GM23338 (cell line): Measurements from ENCODE around the gene KHDC3L.

ENCODE experiments used
- CREB1 ChIP-seq: fragments of 250-450 bp; sonication (Bioruptor Pico); IDR thresholded peaks from 2 replicates; pipeline ENCODE4 v1.5.0; 2020; ENCODE audit warnings: low read depth, mild to moderate bottlenecking, moderate library complexity
- CTCF ChIP-seq, 2 experiments: fragments of 200-600 bp in 1 of 2; sonication (generic) in 1 of 2; conservative IDR thresholded peaks; 2 replicates each; pipeline versions ENCODE4 v1.5.1 to v1.6.1; 2016 to 2017; ENCODE audit warnings: antibody characterized with exemption in 2 of 2, low read depth in 2 of 2, mild to moderate bottlenecking in 2 of 2, moderate library complexity in 1 of 2
- ETS1 ChIP-seq: IDR thresholded peaks from 2 replicates; pipeline ENCODE4 v1.6.1; 2016; ENCODE audit warnings: antibody characterized with exemption
- EZH2 ChIP-seq: fragments of 200-600 bp; sonication (generic); IDR thresholded peaks from one replicate; pipeline ENCODE4 v1.8.0; 2017; ENCODE audit warnings: antibody characterized with exemption, mild to moderate bottlenecking, low read depth; ENCODE audit not compliant: unreplicated experiment
- EZH2phosphoT487 ChIP-seq: fragments of 200-600 bp; sonication (generic); IDR thresholded peaks from one replicate; pipeline ENCODE4 v1.8.1; 2018; ENCODE audit warnings: antibody characterized with exemption; ENCODE audit not compliant: unreplicated experiment
- JUNB ChIP-seq: IDR thresholded peaks from one replicate; pipeline ENCODE4 v1.6.1; 2016; ENCODE audit warnings: antibody characterized with exemption; ENCODE audit not compliant: unreplicated experiment
- POLR2AphosphoS5 ChIP-seq: IDR thresholded peaks from 2 replicates; pipeline ENCODE4 v1.6.1; 2016; ENCODE audit warnings: antibody characterized with exemption, low read depth
- REST ChIP-seq: IDR thresholded peaks from one replicate; pipeline ENCODE4 v1.6.1; 2018; ENCODE audit warnings: antibody characterized with exemption; ENCODE audit not compliant: unreplicated experiment
- STAT1 ChIP-seq: IDR thresholded peaks from one replicate; pipeline ENCODE4 v1.6.1; 2016; ENCODE audit warnings: antibody characterized with exemption; ENCODE audit not compliant: unreplicated experiment
- ZNF114 ChIP-seq: fragments of 250-450 bp; sonication (Bioruptor Pico); IDR thresholded peaks from 2 replicates; pipeline ENCODE4 v1.5.0; 2020; ENCODE audit warnings: mild to moderate bottlenecking, moderate library complexity
- ZNF462 ChIP-seq: fragments of 250-450 bp; sonication (Bioruptor Pico); IDR thresholded peaks from 2 replicates; pipeline ENCODE4 v1.5.0; 2020; ENCODE audit warnings: mild to moderate bottlenecking, moderate library complexity

- TF ChIP-seq EZH2 (no peak), POLR2AphosphoS5 (no peak), CTCF (conservative IDR thresholded peaks at IDR 0.05; ENCODE audit: low read depth in 2 of 2) (no peak), EZH2phosphoT487 (no peak), REST (no peak), CREB1 (CRISPR knock-in tag) (no peak), ZNF462 (CRISPR knock-in tag) (no peak), ZNF114 (no peak), ETS1 (no peak), JUNB (no peak), STAT1 (no peak)
Observed at GRCh38 chr6:73323323-73323722, 39.1 kb upstream of the KHDC3L start.
